Measurements from ENCODE around the gene PJA1. TPM values are rescaled to one million over a fixed set of nuclear protein-coding genes. Genes with fewer than 3 reads are reported as not detected.

Gene PJA1
- total RNA-seq, 1 experiment from 2014 or later: 43.1 TPM

DNA sequence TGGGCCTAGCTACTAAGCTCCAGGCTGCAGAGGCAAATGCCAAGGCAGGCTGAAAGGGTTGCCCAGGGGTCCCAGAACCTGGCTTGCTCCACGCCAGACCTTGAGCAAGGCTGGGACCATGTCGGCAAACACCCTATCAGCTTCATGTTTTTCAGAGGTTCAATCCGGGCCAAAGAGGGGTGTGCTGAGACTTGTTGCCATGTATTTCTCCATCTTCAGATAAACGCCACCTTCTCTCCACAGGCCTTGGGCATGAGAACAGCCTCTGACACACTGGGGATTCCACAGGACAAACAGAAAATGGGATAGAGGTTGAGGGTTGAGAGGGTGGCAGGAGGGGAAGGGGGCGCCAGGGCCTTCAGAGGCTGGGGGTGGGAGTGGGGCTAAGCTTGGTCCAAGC is 8.6 kb downstream of the PJA1 start:
- no peaks in the 10 kb centered on the region for H3K27me3 Mint-ChIP-seq (ENCODE audit: low read depth)
- CTCF ChIA-PET: interaction anchor here (1.1 to 1.2 kb wide), 2 partner anchors 65 to 66 kb away, joined by 3 read pairs; no protein-coding TSS in a partner anchor
- peaks cover 7% of the 10 kb centered on the region for H3K36me3 Mint-ChIP-seq
- ATAC-seq (no peak), DNase-seq (ENCODE audit: low spot score) (no peak)
- no peak overlapping the region for H3K27ac Mint-ChIP-seq
- TF ChIP-seq, protein P1, sequence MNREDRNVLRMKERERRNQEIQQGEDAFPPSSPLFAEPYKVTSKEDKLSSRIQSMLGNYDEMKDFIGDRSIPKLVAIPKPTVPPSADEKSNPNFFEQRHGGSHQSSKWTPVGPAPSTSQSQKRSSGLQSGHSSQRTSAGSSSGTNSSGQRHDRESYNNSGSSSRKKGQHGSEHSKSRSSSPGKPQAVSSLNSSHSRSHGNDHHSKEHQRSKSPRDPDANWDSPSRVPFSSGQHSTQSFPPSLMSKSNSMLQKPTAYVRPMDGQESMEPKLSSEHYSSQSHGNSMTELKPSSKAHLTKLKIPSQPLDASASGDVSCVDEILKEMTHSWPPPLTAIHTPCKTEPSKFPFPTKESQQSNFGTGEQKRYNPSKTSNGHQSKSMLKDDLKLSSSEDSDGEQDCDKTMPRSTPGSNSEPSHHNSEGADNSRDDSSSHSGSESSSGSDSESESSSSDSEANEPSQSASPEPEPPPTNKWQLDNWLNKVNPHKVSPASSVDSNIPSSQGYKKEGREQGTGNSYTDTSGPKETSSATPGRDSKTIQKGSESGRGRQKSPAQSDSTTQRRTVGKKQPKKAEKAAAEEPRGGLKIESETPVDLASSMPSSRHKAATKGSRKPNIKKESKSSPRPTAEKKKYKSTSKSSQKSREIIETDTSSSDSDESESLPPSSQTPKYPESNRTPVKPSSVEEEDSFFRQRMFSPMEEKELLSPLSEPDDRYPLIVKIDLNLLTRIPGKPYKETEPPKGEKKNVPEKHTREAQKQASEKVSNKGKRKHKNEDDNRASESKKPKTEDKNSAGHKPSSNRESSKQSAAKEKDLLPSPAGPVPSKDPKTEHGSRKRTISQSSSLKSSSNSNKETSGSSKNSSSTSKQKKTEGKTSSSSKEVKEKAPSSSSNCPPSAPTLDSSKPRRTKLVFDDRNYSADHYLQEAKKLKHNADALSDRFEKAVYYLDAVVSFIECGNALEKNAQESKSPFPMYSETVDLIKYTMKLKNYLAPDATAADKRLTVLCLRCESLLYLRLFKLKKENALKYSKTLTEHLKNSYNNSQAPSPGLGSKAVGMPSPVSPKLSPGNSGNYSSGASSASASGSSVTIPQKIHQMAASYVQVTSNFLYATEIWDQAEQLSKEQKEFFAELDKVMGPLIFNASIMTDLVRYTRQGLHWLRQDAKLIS (CRISPR knock-in tag; IDR thresholded peaks at IDR 0.05; ENCODE audit: borderline replicate concordance): no peak
- TF ChIP-seq RELA (CRISPR knock-in tag; IDR thresholded peaks at IDR 0.05; ENCODE audit: borderline replicate concordance) (no peak), JAZF1 (CRISPR knock-in tag; IDR thresholded peaks at IDR 0.05) (no peak), KAT7 (CRISPR knock-in tag; IDR thresholded peaks at IDR 0.05; ENCODE audit: borderline replicate concordance) (no peak), NFYB (CRISPR knock-in tag; conservative IDR thresholded peaks at IDR 0.05; ENCODE audit: low read depth) (no peak), ATF6 (CRISPR knock-in tag; IDR thresholded peaks at IDR 0.05) (no peak), ZNF121 (CRISPR knock-in tag; IDR thresholded peaks at IDR 0.05) (no peak), ZNF425 (CRISPR knock-in tag; conservative IDR thresholded peaks at IDR 0.05) (no peak), PRRX2 (CRISPR knock-in tag; IDR thresholded peaks at IDR 0.05) (no peak), OVOL2 (CRISPR knock-in tag; IDR thresholded peaks at IDR 0.05; ENCODE audit: borderline replicate concordance) (no peak), EMX1 (CRISPR knock-in tag; IDR thresholded peaks at IDR 0.05) (no peak), RORB (CRISPR knock-in tag; IDR thresholded peaks at IDR 0.05) (no peak), FOXP4 (CRISPR knock-in tag; IDR thresholded peaks at IDR 0.05) (no peak), E2F1 (CRISPR knock-in tag; IDR thresholded peaks at IDR 0.05) (no peak)
- TF ChIP-seq, protein P2, sequence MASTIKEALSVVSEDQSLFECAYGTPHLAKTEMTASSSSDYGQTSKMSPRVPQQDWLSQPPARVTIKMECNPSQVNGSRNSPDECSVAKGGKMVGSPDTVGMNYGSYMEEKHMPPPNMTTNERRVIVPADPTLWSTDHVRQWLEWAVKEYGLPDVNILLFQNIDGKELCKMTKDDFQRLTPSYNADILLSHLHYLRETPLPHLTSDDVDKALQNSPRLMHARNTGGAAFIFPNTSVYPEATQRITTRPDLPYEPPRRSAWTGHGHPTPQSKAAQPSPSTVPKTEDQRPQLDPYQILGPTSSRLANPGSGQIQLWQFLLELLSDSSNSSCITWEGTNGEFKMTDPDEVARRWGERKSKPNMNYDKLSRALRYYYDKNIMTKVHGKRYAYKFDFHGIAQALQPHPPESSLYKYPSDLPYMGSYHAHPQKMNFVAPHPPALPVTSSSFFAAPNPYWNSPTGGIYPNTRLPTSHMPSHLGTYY (CRISPR knock-in tag; IDR thresholded peaks at IDR 0.05): no peak
- TF ChIP-seq, protein P3, sequence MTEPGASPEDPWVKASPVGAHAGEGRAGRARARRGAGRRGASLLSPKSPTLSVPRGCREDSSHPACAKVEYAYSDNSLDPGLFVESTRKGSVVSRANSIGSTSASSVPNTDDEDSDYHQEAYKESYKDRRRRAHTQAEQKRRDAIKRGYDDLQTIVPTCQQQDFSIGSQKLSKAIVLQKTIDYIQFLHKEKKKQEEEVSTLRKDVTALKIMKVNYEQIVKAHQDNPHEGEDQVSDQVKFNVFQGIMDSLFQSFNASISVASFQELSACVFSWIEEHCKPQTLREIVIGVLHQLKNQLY (CRISPR knock-in tag; IDR thresholded peaks at IDR 0.05): no peak
- H3K4me1 Mint-ChIP-seq: peaks cover 58% of the 10 kb centered on the region
- H3K4me3 Mint-ChIP-seq: no peak overlapping the region
- POLR2A ChIA-PET: no interaction called here
- no peaks in the 10 kb centered on the region for H3K9me3 Mint-ChIP-seq

Data from WTC11 (cell line).